ENCODE results near the gene EDC4. TPM values are rescaled to one million over a fixed set of nuclear protein-coding genes. Genes with fewer than 3 reads are reported as not detected.

EDC4 gene
- total and polyA plus RNA-seq, 2 of the 13 experiments (the other 11 are each of a cell fraction or from before 2014, with no cell fraction given), result 51.4 to 59.1 TPM

DNA sequence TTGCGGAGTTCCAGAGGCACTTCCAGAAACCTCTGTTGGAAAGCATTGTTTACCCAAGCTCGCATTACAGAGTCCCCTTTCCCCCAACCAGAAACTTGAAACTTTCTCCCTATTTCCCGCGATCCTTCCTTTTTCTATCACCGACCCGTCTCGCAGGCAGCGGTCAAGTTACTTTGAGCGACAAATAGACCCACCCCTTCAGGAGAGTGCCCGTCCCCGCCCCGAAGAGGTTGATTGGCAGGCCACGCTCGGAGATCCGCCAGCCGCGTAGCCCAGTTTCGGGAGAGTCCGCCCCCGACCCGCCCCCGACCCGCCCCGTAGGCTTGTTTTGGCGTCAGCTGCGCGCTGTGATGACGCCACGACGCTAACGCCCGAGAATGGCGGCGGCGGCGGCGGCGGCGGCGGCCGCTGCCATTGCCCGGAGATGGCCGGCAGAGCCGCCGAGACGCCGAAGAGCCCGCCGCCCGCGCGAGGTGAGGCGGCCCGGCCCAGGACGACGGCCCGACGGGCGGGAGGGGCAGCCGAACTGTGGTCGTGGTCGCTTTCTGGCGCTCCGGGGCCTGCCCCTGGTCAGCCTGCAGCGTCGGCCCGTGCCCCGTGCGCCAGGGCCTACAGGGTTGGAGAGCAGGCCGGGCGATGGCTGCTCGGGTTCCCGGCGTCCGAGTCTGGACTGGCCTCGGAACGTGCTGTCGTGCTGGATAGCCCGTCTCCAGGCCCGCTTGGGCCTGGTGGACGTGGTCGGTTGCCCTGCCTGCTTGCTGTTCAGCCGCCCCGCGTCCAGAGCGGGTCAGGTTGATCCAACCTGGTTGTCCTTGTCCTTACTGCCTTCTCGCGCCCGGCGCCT lies 20.3 kb downstream of the EDC4 start, which contains the start of gene PSKH1 (continued):
- TF ChIP-seq HDAC1 (CRISPR knock-in tag; IDR thresholded peaks at IDR 0.05), result peak; percentile 67
- TF ChIP-seq, protein P1, sequence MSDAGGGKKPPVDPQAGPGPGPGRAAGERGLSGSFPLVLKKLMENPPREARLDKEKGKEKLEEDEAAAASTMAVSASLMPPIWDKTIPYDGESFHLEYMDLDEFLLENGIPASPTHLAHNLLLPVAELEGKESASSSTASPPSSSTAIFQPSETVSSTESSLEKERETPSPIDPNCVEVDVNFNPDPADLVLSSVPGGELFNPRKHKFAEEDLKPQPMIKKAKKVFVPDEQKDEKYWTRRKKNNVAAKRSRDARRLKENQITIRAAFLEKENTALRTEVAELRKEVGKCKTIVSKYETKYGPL (CRISPR knock-in tag; IDR thresholded peaks at IDR 0.05), result peak; percentile 68; the same call in 1 of the 2 replicates
- TF ChIP-seq, protein P2, sequence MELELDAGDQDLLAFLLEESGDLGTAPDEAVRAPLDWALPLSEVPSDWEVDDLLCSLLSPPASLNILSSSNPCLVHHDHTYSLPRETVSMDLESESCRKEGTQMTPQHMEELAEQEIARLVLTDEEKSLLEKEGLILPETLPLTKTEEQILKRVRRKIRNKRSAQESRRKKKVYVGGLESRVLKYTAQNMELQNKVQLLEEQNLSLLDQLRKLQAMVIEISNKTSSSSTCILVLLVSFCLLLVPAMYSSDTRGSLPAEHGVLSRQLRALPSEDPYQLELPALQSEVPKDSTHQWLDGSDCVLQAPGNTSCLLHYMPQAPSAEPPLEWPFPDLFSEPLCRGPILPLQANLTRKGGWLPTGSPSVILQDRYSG (CRISPR knock-in tag; IDR thresholded peaks at IDR 0.05), result peak; percentile 81
- TF ChIP-seq ZNF766 (CRISPR knock-in tag; IDR thresholded peaks at IDR 0.05; ENCODE audit: borderline replicate concordance), result peak; percentile 90; the same call in 1 of the 2 replicates
- TF ChIP-seq NCOA1 (CRISPR knock-in tag; IDR thresholded peaks at IDR 0.05), result no peak
- TF ChIP-seq ZNF30 (CRISPR knock-in tag; IDR thresholded peaks at IDR 0.05), result peak; percentile 47; the same call in 1 of the 2 replicates
- TF ChIP-seq ZNF510 (CRISPR knock-in tag; IDR thresholded peaks at IDR 0.05; ENCODE audit: low read depth), result 0 out of 2 replicates have a peak, but pooled peaks have one; percentile 48
- TF ChIP-seq ZNF205 (CRISPR knock-in tag; IDR thresholded peaks at IDR 0.05), result 0 out of 2 replicates have a peak, but pooled peaks have one; percentile 23
- TF ChIP-seq ZNF121 (CRISPR knock-in tag; IDR thresholded peaks at IDR 0.05), result peak; percentile 24; the same call in 1 of the 2 replicates
- peak; percentile 88 for TF ChIP-seq SP2 (CRISPR knock-in tag; IDR thresholded peaks at IDR 0.05)
- peak; percentile 53; the same call in 1 of the 2 replicates for TF ChIP-seq TEAD2 (CRISPR knock-in tag; IDR thresholded peaks at IDR 0.05)
- no peak for TF ChIP-seq PHB2 (IDR thresholded peaks at IDR 0.05; ENCODE audit: partially characterized antibody)
- no peak for TF ChIP-seq ZNF644 (CRISPR knock-in tag; IDR thresholded peaks at IDR 0.05; ENCODE audit: low read depth)
- TF ChIP-seq, protein P3, sequence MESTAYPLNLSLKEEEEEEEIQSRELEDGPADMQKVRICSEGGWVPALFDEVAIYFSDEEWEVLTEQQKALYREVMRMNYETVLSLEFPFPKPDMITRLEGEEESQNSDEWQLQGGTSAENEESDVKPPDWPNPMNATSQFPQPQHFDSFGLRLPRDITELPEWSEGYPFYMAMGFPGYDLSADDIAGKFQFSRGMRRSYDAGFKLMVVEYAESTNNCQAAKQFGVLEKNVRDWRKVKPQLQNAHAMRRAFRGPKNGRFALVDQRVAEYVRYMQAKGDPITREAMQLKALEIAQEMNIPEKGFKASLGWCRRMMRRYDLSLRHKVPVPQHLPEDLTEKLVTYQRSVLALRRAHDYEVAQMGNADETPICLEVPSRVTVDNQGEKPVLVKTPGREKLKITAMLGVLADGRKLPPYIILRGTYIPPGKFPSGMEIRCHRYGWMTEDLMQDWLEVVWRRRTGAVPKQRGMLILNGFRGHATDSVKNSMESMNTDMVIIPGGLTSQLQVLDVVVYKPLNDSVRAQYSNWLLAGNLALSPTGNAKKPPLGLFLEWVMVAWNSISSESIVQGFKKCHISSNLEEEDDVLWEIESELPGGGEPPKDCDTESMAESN (CRISPR knock-in tag; conservative IDR thresholded peaks at IDR 0.05), result 0 out of 2 replicates have a peak, but pooled peaks have one; percentile 47
- 0 out of 2 replicates have a peak, but pooled peaks have one; percentile 56 for TF ChIP-seq ZNF746 (CRISPR knock-in tag; IDR thresholded peaks at IDR 0.05)
- TF ChIP-seq SOX5 (CRISPR knock-in tag; IDR thresholded peaks at IDR 0.05; ENCODE audit: borderline replicate concordance), result no peak
- TF ChIP-seq ZNF629 (CRISPR knock-in tag; conservative IDR thresholded peaks at IDR 0.05), result 0 out of 2 replicates have a peak, but pooled peaks have one; percentile 26
- peak; percentile 72; the same call in 1 of the 2 replicates for TF ChIP-seq ZNF607 (CRISPR knock-in tag; IDR thresholded peaks at IDR 0.05; ENCODE audit: borderline replicate concordance)
- TF ChIP-seq RBFOX2 (IDR thresholded peaks at IDR 0.05; ENCODE audit: low read depth, low read length), result peak; percentile 94
- TF ChIP-seq SMAD3 (CRISPR knock-in tag; IDR thresholded peaks at IDR 0.05), result 0 out of 2 replicates have a peak, but pooled peaks have one; percentile 39
- TF ChIP-seq, protein P4, sequence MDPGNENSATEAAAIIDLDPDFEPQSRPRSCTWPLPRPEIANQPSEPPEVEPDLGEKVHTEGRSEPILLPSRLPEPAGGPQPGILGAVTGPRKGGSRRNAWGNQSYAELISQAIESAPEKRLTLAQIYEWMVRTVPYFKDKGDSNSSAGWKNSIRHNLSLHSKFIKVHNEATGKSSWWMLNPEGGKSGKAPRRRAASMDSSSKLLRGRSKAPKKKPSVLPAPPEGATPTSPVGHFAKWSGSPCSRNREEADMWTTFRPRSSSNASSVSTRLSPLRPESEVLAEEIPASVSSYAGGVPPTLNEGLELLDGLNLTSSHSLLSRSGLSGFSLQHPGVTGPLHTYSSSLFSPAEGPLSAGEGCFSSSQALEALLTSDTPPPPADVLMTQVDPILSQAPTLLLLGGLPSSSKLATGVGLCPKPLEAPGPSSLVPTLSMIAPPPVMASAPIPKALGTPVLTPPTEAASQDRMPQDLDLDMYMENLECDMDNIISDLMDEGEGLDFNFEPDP (CRISPR knock-in tag; conservative IDR thresholded peaks at IDR 0.05), result 0 out of 2 replicates have a peak, but pooled peaks have one; percentile 85
- peak; percentile 23; the same call in 1 of the 2 replicates for TF ChIP-seq MED1 (CRISPR knock-in tag; IDR thresholded peaks at IDR 0.05)
- TF ChIP-seq, protein P5, sequence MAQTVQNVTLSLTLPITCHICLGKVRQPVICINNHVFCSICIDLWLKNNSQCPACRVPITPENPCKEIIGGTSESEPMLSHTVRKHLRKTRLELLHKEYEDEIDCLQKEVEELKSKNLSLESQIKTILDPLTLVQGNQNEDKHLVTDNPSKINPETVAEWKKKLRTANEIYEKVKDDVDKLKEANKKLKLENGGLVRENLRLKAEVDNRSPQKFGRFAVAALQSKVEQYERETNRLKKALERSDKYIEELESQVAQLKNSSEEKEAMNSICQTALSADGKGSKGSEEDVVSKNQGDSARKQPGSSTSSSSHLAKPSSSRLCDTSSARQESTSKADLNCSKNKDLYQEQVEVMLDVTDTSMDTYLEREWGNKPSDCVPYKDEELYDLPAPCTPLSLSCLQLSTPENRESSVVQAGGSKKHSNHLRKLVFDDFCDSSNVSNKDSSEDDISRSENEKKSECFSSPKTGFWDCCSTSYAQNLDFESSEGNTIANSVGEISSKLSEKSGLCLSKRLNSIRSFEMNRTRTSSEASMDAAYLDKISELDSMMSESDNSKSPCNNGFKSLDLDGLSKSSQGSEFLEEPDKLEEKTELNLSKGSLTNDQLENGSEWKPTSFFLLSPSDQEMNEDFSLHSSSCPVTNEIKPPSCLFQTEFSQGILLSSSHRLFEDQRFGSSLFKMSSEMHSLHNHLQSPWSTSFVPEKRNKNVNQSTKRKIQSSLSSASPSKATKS (CRISPR knock-in tag; IDR thresholded peaks at IDR 0.05), result 0 out of 2 replicates have a peak, but pooled peaks have one; percentile 44
